Keratinocyte (primary cell): ENCODE measurements around the gene SLC8A1. TPM values are rescaled to one million over a fixed set of nuclear protein-coding genes. Genes with fewer than 3 reads are reported as not detected.

ENCODE experiments used
- DNase-seq: peaks from one replicate; pipeline ENCODE4 v3.0.0-alpha.2; 2011; ENCODE audit warnings: low read depth, missing footprints, low spot score
- FAIRE-seq: peaks from 2 replicates; lab custom pipeline; 2011; peaks lifted over from hg19 to GRCh38; lab: Jason Lieb, UNC
- H2AFZ ChIP-seq: 2 replicates; pipeline ENCODE4 v1.6.0; 2012; ENCODE audit warnings: low read length, control low read depth, inconsistent platforms; ENCODE audit not compliant: control insufficient read depth
- H3K27ac ChIP-seq: 2 replicates; pipeline ENCODE4 v1.5.1; 2011; ENCODE audit warnings: low read length; ENCODE audit not compliant: control insufficient read depth, insufficient read depth
- H3K27me3 ChIP-seq: 3 replicates; pipeline ENCODE4 v1.6.0; 2011; ENCODE audit warnings: low read length; ENCODE audit not compliant: control insufficient read depth, insufficient read depth; ENCODE audit errors: extremely low read depth
- H3K36me3 ChIP-seq, 2 experiments: 2 replicates in 1 of 2; 3 replicates in 1 of 2; pipeline ENCODE4 v1.5.1; 2011; ENCODE audit warnings: low read length in 2 of 2, mild to moderate bottlenecking in 1 of 2; ENCODE audit not compliant: control insufficient read depth in 2 of 2, insufficient read depth in 2 of 2; ENCODE audit errors: extremely low read depth in 1 of 2
- H3K4me1 ChIP-seq: 3 replicates; pipeline ENCODE4 v1.5.1; 2011; ENCODE audit warnings: low read length; ENCODE audit not compliant: control insufficient read depth, insufficient read depth; ENCODE audit errors: extremely low read depth
- H3K4me2 ChIP-seq: 3 replicates; pipeline ENCODE4 v1.6.0; 2011; ENCODE audit warnings: low read depth, low read length; ENCODE audit not compliant: control insufficient read depth, insufficient read depth; ENCODE audit errors: extremely low read depth
- H3K4me3 ChIP-seq, 3 experiments: fragments of 200-600 bp in 1 of 3; sonication (generic) in 1 of 3; 2 replicates in 2 of 3; 3 replicates in 1 of 3; pipeline ENCODE4 v1.5.1; 2011 to 2016; ENCODE audit warnings: low read length in 3 of 3, mild to moderate bottlenecking in 3 of 3, control low read depth in 2 of 3, inconsistent platforms in 1 of 3, low read depth in 1 of 3, mixed read lengths in 1 of 3, mixed run types in 1 of 3, moderate library complexity in 1 of 3; ENCODE audit not compliant: control insufficient read depth in 2 of 3, insufficient read depth in 2 of 3; ENCODE audit errors: extremely low read depth in 1 of 3
- H3K79me2 ChIP-seq: 2 replicates; pipeline ENCODE4 v1.6.0; 2012; ENCODE audit warnings: low read length; ENCODE audit not compliant: control insufficient read depth, insufficient read depth
- H3K9ac ChIP-seq: 3 replicates; pipeline ENCODE4 v1.6.0; 2011; ENCODE audit warnings: low read length; ENCODE audit not compliant: control insufficient read depth, insufficient read depth; ENCODE audit errors: extremely low read depth
- H3K9me1 ChIP-seq: 3 replicates; pipeline ENCODE4 v1.6.0; 2011; ENCODE audit warnings: low read length; ENCODE audit not compliant: control insufficient read depth, insufficient read depth; ENCODE audit errors: extremely low read depth
- H3K9me3 ChIP-seq: 2 replicates; pipeline ENCODE4 v1.5.1; 2012; ENCODE audit warnings: low read depth, low read length; ENCODE audit not compliant: control insufficient read depth
- H4K20me1 ChIP-seq: 3 replicates; pipeline ENCODE4 v1.6.0; 2011; ENCODE audit warnings: low read length; ENCODE audit not compliant: control insufficient read depth, insufficient read depth; ENCODE audit errors: extremely low read depth
- EZH2 ChIP-seq: IDR thresholded peaks from one replicate; pipeline ENCODE4 v1.6.1; 2012; ENCODE audit warnings: inconsistent platforms, mild to moderate bottlenecking, low read length, moderate library complexity
- dilution Hi-C: fragments of 300-500 bp; cut with MboI; formaldehyde crosslinking; loops from one replicate; pipeline ENCODE4 v1.7.0; 2020; ENCODE audit warnings: low sequenced_read_pairs; ENCODE audit not compliant: extremely low pct_ligation_motif_present
- polyA plus RNA-seq, 5 experiments: library from polyadenylated mRNA; depleted of rRNA in 3 of 5; stranded (reverse) in 3 of 5; stranded (forward) in 1 of 5; unstranded in 1 of 5; fragments of >200 nt; gene quantifications; 1 replicate in 1 of 5; 2 replicates in 3 of 5; 3 replicates in 1 of 5; pipeline versions ENCODE4 v1.2.1 to v1.2.3, GENCODE V29; 2011 to 2012; ENCODE audit warnings: missing spikeins in 2 of 5, low read depth in 1 of 5, low replicate concordance in 1 of 5
- TF ChIP-seq, protein P1 (sequence below), 3 experiments: IDR thresholded peaks in 1 of 3; conservative IDR thresholded peaks in 1 of 3; optimal IDR thresholded peaks in 1 of 3; 2 replicates in 2 of 3; 3 replicates in 1 of 3; pipeline versions ENCODE3 to v1.5.1; 2011; ENCODE audit warnings: low read length in 3 of 3, mild to moderate bottlenecking in 3 of 3, moderate library complexity in 2 of 3, control low read depth in 1 of 3, inconsistent platforms in 1 of 3; ENCODE audit not compliant: insufficient read depth in 2 of 3; ENCODE audit errors: extremely low read depth in 1 of 3

Gene SLC8A1
- polyA plus RNA-seq, 1 donor (not counting 4 experiments of a cell fraction or from before 2014, with no cell fraction given): 2.7 TPM

DNA sequence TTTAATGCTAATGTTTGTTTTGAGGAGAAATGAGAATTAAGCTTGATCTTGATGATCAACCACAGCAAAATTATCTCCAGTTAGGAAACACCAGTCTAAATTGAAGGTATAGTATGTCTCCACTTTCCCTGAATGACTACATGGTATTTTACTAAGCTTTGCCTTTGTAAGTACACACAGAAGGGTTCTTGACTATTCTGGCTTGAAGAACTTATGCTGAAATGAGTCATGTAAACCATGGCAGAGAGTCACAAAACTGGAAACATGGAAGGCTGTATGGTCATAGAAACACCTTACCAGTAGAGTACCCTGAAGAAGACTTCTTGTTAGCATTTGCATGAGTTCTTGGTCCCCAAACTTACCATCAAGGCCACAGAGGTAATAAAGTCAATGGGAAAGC, 250.5 kb downstream of the SLC8A1 start:
- H3K36me3 ChIP-seq: no peaks in the 10 kb centered on the region
- no peak for FAIRE-seq
- no peak overlapping the region for H3K4me2 ChIP-seq
- no peak overlapping the region for H3K4me3 ChIP-seq
- TF ChIP-seq, protein P1, sequence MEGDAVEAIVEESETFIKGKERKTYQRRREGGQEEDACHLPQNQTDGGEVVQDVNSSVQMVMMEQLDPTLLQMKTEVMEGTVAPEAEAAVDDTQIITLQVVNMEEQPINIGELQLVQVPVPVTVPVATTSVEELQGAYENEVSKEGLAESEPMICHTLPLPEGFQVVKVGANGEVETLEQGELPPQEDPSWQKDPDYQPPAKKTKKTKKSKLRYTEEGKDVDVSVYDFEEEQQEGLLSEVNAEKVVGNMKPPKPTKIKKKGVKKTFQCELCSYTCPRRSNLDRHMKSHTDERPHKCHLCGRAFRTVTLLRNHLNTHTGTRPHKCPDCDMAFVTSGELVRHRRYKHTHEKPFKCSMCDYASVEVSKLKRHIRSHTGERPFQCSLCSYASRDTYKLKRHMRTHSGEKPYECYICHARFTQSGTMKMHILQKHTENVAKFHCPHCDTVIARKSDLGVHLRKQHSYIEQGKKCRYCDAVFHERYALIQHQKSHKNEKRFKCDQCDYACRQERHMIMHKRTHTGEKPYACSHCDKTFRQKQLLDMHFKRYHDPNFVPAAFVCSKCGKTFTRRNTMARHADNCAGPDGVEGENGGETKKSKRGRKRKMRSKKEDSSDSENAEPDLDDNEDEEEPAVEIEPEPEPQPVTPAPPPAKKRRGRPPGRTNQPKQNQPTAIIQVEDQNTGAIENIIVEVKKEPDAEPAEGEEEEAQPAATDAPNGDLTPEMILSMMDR (optimal IDR thresholded peaks at IDR 0.05 in 1 of 3, IDR thresholded peaks at IDR 0.05 in 1 of 3, conservative IDR thresholded peaks at IDR 0.05 in 1 of 3; ENCODE audit: extremely low read depth in 1 of 3, insufficient read depth in 2 of 3, low read length in 3 of 3): no peak
- no peak for TF ChIP-seq EZH2
- H3K27me3 ChIP-seq: no peaks in the 10 kb centered on the region
- H3K9ac ChIP-seq: no peak overlapping the region
- no peaks in the 10 kb centered on the region for H3K4me1 ChIP-seq
- no peaks in the 10 kb centered on the region for H4K20me1 ChIP-seq
- H3K79me2 ChIP-seq: no peaks in the 10 kb centered on the region
- no peak overlapping the region for H2AFZ ChIP-seq
- dilution Hi-C loops: no loop called here
- H3K27ac ChIP-seq: no peak overlapping the region
- H3K9me1 ChIP-seq: no peaks in the 10 kb centered on the region
- no peaks in the 10 kb centered on the region for H3K9me3 ChIP-seq
- no peak for DNase-seq

DNA sequence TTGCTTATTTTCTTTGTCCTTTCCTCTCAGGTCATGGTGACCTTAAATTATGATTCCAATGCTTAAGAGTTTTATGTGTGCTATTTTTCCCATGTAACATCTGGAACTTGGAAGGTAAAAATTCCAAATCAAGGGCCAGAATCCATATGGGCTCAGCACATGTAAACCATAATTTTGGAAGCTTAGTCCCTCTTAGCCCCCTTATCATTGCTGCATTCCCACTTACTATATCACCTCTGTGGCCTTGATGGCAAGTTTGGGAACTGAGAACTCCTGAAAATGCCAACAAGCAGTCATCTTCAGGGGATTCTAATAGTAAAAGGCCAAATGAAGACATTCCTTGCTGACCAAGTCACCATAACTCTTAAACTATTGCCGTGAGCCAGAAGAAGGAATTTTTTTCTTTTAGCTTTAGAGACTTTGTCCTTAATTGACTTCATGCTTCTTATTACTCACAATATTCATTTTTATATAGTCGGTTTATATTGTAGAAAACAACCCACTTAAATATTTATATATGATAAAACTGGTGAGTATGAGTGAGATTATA, 251.4 kb downstream of the SLC8A1 start:
- no peaks in the 10 kb centered on the region for H3K36me3 ChIP-seq
- H3K9me1 ChIP-seq: no peaks in the 10 kb centered on the region
- H3K27ac ChIP-seq: no peak overlapping the region
- DNase-seq (no peak), FAIRE-seq (no peak)
- H3K9ac ChIP-seq: no peak overlapping the region
- H3K79me2 ChIP-seq: no peaks in the 10 kb centered on the region
- no peak overlapping the region for H3K4me3 ChIP-seq
- no peak overlapping the region for H2AFZ ChIP-seq
- H3K9me3 ChIP-seq: no peaks in the 10 kb centered on the region
- TF ChIP-seq, protein P1 (optimal IDR thresholded peaks at IDR 0.05 in 1 of 3, IDR thresholded peaks at IDR 0.05 in 1 of 3, conservative IDR thresholded peaks at IDR 0.05 in 1 of 3; ENCODE audit: extremely low read depth in 1 of 3, insufficient read depth in 2 of 3, low read length in 3 of 3): no peak
- no peak for TF ChIP-seq EZH2
- H3K4me1 ChIP-seq: no peaks in the 10 kb centered on the region
- no peaks in the 10 kb centered on the region for H4K20me1 ChIP-seq
- H3K27me3 ChIP-seq: no peaks in the 10 kb centered on the region
- no peak overlapping the region for H3K4me2 ChIP-seq
- dilution Hi-C loops: no loop called here
